Right ventricle myocardium inferior (tissue), 1 donor: ENCODE data around the gene RPL39. TPM values are rescaled to one million over a fixed set of nuclear protein-coding genes. Genes with fewer than 3 reads are reported as not detected.
"Not testable (repeated sequence)": the region's sequence is repeated elsewhere in the genome, so short reads cannot be mapped to it uniquely, and the experiment has no call there.

Experiments used
- ATAC-seq: fragments of 200-7000 bp; cut with Tn5 transposase; one replicate; pipeline ENCODE4 v1.9.1; 2020; ENCODE audit warnings: mild to moderate bottlenecking, moderate library complexity
- DNase-seq: peaks from one replicate; pipeline ENCODE4 v3.0.0; 2021; ENCODE audit errors: missing footprints
- intact Hi-C: fragments of 100-400 bp; cut with DNase I; formaldehyde crosslinking; loops from one replicate; pipeline ENCODE4 v1.11.0; 2022
- total RNA-seq: library from RNA; stranded (reverse); fragmentation: NEBNext Ultra II Directional; extraction: Animal tissue kit (Norgen Biotek cat#: 25700); gene quantifications from one replicate; pipeline ENCODE4 v1.2.1, GENCODE V29; 2021
- donor health status: DM: no; HTN: yes; CAD: no; lungs with severe emphysema.

Gene RPL39
- total RNA-seq, 1 donor from 2014 or later: 1,140 TPM

DNA sequence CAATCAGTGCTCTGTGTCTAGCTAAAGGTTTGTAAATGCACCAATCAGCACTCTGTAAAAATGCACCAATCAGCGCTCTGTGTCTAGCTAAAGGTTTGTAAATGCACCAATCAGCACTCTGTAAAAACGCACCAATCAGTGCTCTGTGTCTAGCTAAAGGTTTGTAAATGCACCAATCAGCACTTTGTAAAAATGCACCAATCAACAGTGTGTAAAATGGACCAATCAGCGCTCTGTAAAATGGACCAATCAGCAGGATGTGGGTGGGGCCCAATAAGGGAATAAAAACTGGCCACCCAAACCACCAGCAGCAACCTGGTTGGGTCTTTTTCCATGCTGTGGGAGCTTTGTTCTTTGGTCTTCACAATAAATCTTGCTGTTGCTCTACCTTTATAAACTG is 22.0 kb downstream of the RPL39 start:
- intact Hi-C loops, DNase-seq, ATAC-seq: not testable (repeated sequence)

DNA sequence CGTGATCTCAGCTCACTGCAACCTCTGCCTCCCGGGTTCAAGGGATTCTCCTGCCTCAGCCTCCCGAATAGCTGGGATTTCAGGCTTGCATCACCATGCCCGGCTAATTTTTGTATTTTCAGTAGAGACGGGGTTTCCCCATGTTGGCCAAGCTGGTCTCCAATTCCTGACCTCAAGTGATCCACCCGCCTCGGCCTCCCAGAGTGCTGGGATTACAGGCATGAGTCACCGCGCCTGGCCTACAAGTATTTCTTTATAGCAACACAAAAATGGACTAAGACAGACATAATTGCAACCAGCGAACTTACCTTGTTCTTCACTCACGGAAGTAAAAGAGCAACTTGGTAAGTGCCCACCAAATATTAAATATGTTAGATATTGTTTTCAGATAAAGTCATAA is 23.0 kb downstream of the RPL39 start:
- intact Hi-C loops, ATAC-seq, DNase-seq: not testable (repeated sequence)

DNA sequence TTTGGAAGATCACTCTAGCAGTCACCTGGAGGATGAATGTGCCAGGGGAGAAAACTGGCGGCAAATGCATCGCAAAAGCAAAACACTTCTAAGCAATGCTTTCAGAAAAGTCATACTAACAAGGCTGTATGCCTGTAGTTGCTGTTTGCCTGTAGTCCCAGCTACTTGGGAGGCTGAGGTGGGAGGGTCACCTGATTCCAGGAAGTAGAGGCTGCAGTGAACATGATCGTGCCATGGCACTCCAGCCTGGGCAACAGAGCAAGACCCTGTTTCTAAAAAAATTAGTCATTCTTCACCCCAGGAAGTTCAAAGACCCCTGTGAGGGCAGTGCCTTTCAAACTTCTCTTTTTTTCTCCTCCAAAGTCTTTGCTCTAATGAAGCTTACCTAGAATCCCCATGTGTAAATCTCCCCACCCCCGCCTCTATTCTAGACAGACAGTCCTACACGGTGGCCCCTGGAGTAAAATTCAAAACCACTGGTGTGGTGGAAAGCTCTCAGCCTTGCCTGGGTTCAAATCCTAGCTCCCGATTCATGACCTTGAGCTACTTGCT is 27.5 kb downstream of the RPL39 start:
- ATAC-seq: no peak
- no peak for DNase-seq
- intact Hi-C loops: no loop called here

DNA sequence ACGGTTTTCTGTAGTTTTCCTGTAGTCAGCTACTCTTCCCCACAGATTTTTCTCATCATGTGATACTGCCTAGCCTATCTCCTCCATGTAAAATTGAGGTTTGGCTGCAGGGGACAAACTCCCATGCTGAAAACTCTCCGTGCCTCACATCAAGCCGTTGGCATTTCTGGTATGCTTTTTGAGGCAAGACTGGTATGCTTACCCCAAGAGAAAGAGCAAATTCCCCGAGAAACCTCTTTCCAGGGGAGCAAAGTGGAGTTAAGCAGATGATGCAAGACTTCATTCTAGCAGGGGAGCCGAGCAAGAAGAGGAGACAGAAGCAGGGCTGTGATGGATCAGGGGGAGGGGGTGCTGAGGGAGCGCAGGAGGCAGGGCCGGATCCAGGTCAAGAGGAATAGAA is 28.2 kb downstream of the RPL39 start:
- intact Hi-C loops: no loop called here
- no peak for ATAC-seq
- DNase-seq: no peak

DNA sequence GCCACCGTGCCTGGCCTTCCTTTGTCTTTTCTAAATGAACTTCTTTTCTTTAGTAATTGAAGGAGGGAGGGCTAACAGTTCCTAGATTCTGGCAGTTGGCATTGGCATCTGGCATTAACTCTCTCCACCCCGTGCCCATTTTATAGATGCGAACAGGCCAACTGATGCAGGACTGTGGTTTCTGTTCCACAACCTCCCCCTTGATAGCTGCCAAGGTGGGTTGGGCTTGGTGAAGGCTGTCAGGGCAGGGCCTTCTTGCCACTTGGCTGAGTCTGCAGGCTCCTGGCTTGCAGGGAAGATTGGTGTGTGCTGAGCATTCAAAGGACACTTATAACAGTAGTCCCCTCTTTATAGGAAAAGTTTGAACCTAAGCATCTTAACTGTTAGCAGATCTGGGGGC is 28.7 kb downstream of the RPL39 start:
- DNase-seq: no peak
- intact Hi-C loops: no loop called here
- no peak for ATAC-seq

GRCh38 chrX:119760026-119760877 is 31.2 kb downstream of the RPL39 start:
- intact Hi-C loops: no loop called here
- ATAC-seq (no peak), DNase-seq (no peak)

GRCh38 chrX:119759248-119759766 is 32.1 kb downstream of the RPL39 start:
- DNase-seq (no peak), ATAC-seq (no peak)
- intact Hi-C loops: no loop called here

GRCh38 chrX:119758731-119759247 is 32.6 kb downstream of the RPL39 start:
- ATAC-seq (peak; percentile 25), DNase-seq (no peak)
- intact Hi-C loops: no loop called here

DNA sequence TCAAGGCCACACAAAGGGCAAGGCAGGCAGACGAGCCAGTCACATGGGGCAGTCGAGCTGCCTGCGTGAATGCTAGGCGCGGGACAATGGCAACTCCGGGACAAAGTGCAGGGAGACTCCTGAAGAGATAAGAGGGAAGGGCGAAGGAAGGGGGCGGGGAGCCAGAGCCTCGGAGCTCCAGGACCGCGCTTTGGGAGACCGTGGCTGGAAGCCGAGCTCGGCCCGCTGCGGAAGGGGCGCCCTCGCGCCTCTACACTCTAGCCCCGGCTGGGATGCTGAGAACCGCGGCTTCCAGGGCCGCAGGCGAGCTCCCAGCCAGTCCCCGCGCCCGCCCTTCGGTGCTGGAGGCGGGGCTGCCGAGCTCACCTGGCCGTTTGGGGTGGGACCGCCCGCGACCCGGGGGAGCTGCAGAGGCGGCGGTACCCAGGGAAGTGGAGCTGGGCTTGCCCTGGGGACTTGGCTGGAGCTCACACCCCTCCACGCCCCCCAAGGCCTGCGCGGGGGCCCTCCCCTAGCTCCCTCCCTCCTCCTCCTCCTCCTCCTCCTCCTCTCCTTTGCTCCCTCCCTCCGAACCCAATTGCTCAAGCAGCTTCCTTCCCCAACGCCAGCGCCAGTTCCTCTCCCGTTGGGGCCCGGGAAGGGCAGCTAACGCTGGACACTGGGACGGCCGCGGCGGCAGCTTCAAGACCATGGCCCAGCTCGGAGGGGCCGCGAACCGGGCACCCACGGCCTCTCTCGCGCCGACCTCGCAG is 33.3 kb downstream of the RPL39 start, which contains the start of gene SOWAHD:
TSS of gene SOWAHD (plus strand) at position 610 of the 752 bp plus-strand sequence. CDS start at position 690, 80 bp downstream.
- DNase-seq (peak; percentile 75), ATAC-seq (peak; percentile 42)
- intact Hi-C loops: no loop called here

GRCh38 chrX:119757646-119757978 is 33.8 kb downstream of the RPL39 start:
- intact Hi-C loops: no loop called here
- no peak for ATAC-seq
- no peak for DNase-seq

- intact Hi-C loops: no loop called here
- no peak for ATAC-seq
- DNase-seq: no peak
These were observed 34.3 kb downstream of the RPL39 start for GRCh38 chrX:119756926-119757635.

DNA sequence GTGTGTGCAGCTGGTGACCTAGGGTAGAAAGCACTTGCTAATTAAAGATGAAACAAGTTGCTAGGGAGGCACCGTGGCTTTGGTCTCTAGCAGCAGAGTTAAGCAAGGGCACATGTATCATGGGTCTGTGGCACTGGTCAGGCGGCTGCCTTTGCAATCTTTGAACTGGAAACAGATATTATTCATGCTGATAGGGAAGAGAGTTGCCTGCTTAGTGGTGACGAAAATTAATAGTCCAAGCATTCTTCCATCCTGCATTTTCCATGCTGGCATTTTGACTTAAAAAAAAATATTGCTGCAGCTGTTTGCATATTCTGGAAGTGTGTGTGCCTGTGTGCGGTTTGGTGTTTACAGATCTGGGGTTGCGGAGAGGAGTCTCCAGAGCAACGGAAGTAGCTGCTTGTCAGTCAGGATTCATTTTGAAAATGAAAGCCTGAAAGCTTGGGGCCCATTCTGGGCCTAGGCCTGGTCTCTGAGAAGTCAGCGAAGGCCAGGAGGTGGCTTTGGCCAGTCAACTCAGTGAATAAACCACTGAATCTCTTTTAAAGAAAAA is 35.4 kb downstream of the RPL39 start:
- intact Hi-C loops: no loop called here
- no peak for ATAC-seq
- no peak for DNase-seq

DNA sequence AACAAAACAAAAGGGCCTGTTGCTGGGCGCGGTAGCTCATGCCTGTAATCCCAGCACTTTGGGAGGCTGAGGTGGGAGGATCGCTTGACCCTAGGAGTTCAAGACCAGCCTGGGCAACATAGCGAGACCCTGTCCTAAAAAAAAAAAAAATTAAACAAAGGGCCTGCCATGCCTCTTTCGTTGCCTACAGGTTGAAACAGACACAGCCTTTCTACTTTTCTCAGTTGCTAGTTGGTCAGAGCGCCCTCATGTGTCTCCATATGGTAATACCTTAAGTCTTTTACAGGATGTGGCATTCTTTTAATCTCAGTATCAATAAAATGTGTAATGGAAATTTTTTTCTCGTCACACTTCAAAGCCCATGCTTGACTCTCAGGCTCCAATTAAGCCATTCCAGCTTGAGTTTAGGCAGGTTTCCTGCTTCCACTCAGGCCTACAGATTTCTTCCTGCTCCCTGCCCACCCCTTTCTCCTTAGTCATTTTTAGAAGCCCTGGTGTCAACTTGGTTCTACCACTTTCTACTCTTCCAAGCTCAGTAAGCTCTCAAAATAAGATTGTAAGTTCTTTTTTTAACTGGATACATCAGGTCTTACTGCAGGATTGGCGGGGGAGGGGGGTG is 37.7 kb downstream of the RPL39 start:
- intact Hi-C loops: no loop called here
- DNase-seq (no peak), ATAC-seq (no peak)

DNA sequence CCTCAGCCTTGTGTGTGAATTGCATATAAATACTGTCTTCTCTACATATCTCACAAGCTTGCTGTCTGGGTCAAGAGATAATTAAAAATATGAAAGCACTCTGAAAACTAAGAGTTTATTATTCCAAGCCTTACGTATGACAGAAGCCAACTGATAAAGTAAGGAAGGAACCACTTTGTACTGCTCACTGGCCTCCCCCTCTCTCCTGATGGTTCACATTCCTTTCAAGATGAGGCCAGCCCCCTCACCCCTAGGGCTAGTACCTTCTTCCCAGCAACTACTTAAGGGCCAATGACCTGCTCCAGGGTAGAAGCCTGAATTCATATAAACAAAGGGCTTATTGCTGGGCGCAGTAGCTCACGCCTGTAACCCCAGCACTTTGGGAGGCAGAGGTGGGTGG is 38.4 kb downstream of the RPL39 start:
- DNase-seq (no peak), ATAC-seq (no peak)
- intact Hi-C loops: no loop called here

DNA sequence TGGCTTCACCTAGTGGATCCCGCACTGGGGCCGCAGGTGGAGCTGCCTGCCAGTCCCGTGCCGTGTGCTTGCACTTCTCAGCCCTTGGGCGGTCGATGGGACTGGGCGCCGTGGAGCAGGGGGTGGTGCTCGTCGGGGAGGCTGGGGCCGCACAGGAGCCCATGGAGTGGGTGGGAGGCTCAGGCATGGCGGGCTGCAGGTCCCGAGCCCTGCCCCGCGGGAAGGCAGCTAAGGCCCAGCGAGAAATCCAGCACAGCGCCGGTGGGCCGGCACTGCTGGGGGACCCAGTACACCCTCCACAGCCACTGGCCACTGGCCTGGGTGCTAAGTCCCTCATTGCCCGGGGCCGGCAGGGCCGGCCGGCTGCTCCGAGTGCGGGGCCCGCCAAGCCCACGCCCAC is 40.7 kb downstream of the RPL39 start:
- DNase-seq, ATAC-seq, intact Hi-C loops: not testable (repeated sequence)

- intact Hi-C loops, DNase-seq, ATAC-seq: not testable (repeated sequence)
These were observed 41.3 kb downstream of the RPL39 start for GRCh38 chrX:119750131-119750530.

GRCh38 chrX:119745283-119745848 is 46.1 kb downstream of the RPL39 start:
- DNase-seq (no peak), ATAC-seq (no peak)
- intact Hi-C loops: no loop called here

- ATAC-seq (no peak), DNase-seq (no peak)
- intact Hi-C loops: no loop called here
These were observed 52.7 kb downstream of the RPL39 start for GRCh38 chrX:119738742-119739141.
